Endothelial cell of umbilical vein (primary cell): ENCODE measurements around the gene TMEM164. TPM values are rescaled to one million over a fixed set of nuclear protein-coding genes. Genes with fewer than 3 reads are reported as not detected.

Experiments used
- BruUV-seq: library from RNA; stranded (reverse); fragments of 400-500 nt; replicated peaks from 2 replicates; lab custom pipeline; 2021; lab: Mats Ljungman, UMichigan
- CTCF ChIA-PET: fragments of 300-600, 350-600 bp; sonication (Branson Sonifier 250); formaldehyde crosslinking; loops from one replicate; lab custom pipeline; 2021; ENCODE audit warnings: antibody characterized with exemption, inconsistent platforms; lab: Charles Lee
- POLR2A ChIA-PET: fragments of 300-600, 350-600 bp; sonication (Branson Sonifier 250); formaldehyde crosslinking; loops from one replicate; lab custom pipeline; 2021; ENCODE audit warnings: antibody characterized with exemption, inconsistent platforms; lab: Charles Lee
- DNase-seq: peaks from one replicate; pipeline ENCODE4 v3.0.0-alpha.2; 2011; ENCODE audit warnings: low read depth, low spot score
- FAIRE-seq: peaks from 2 replicates; lab custom pipeline; 2011; peaks lifted over from hg19 to GRCh38; lab: Jason Lieb, UNC
- H2AFZ ChIP-seq: 2 replicates; pipeline ENCODE4 v1.6.0; 2012; ENCODE audit warnings: low read depth, low read length, control low read depth, inconsistent platforms
- H3K27ac ChIP-seq: 2 replicates; pipeline ENCODE4 v1.5.1; 2011; ENCODE audit warnings: low read depth, mild to moderate bottlenecking, control low read depth, low read length, moderate library complexity; ENCODE audit not compliant: insufficient read depth
- H3K27me3 ChIP-seq, 2 experiments: 2 replicates each; pipeline versions ENCODE4 v1.6.0 to v1.6.1; 2011; ENCODE audit warnings: low read length in 2 of 2, mixed read lengths in 1 of 2; ENCODE audit not compliant: control insufficient read depth in 2 of 2, insufficient read depth in 2 of 2
- H3K36me3 ChIP-seq, 2 experiments: 2 replicates in 1 of 2; 3 replicates in 1 of 2; pipeline ENCODE4 v1.5.1; 2011; ENCODE audit warnings: low read length in 2 of 2, mild to moderate bottlenecking in 1 of 2, moderate library complexity in 1 of 2; ENCODE audit not compliant: control insufficient read depth in 2 of 2, insufficient read depth in 2 of 2; ENCODE audit errors: extremely low read depth in 1 of 2
- H3K4me1 ChIP-seq: 3 replicates; pipeline ENCODE4 v1.5.1; 2011; ENCODE audit warnings: mild to moderate bottlenecking, low read length; ENCODE audit not compliant: control insufficient read depth, insufficient read depth; ENCODE audit errors: extremely low read depth
- H3K4me2 ChIP-seq: 2 replicates; pipeline ENCODE4 v1.6.1; 2011; ENCODE audit warnings: low read length, control low read depth, mixed read lengths; ENCODE audit not compliant: insufficient read depth
- H3K4me3 ChIP-seq, 3 experiments: fragments of 200-600 bp in 1 of 3; sonication (generic), shearing (Covaris generic) in 1 of 3; replicated peaks in 1 of 3; 2 replicates each; pipeline ENCODE4 v1.5.1; 2011 to 2016; ENCODE audit warnings: control low read depth in 3 of 3, low read length in 3 of 3, mild to moderate bottlenecking in 2 of 3, inconsistent platforms in 1 of 3, low read depth in 1 of 3, moderate library complexity in 1 of 3; ENCODE audit not compliant: insufficient read depth in 1 of 3
- H3K79me2 ChIP-seq: 2 replicates; pipeline ENCODE4 v1.6.0; 2012; ENCODE audit warnings: low read length, inconsistent platforms; ENCODE audit not compliant: control insufficient read depth, insufficient read depth
- H3K9ac ChIP-seq: replicated peaks from 2 replicates; pipeline ENCODE3; 2011; ENCODE audit warnings: low read length, control low read depth; ENCODE audit not compliant: insufficient read depth; ENCODE audit errors: extremely low read depth
- H3K9me1 ChIP-seq: replicated peaks from 3 replicates; pipeline ENCODE4 v1.6.0; 2011; ENCODE audit warnings: mild to moderate bottlenecking, low read length; ENCODE audit not compliant: control insufficient read depth, insufficient read depth; ENCODE audit errors: extremely low read depth
- H3K9me3 ChIP-seq: replicated peaks from 2 replicates; pipeline ENCODE4 v1.5.1; 2012; ENCODE audit warnings: low read length, inconsistent platforms; ENCODE audit not compliant: control insufficient read depth, insufficient read depth
- H4K20me1 ChIP-seq: replicated peaks from 2 replicates; pipeline ENCODE3; 2011; ENCODE audit warnings: mild to moderate bottlenecking, low read length; ENCODE audit not compliant: control insufficient read depth, insufficient read depth; ENCODE audit errors: extremely low read depth
- CTCF ChIP-seq, 2 donors: IDR thresholded peaks; 1 replicate in 1 of 2; 2 replicates in 1 of 2; pipeline ENCODE4 v1.5.1; 2011; ENCODE audit warnings: low read length in 2 of 2, mild to moderate bottlenecking in 2 of 2, moderate library complexity in 2 of 2, control low read depth in 1 of 2, inconsistent platforms in 1 of 2, low read depth in 1 of 2; ENCODE audit not compliant: insufficient read depth in 1 of 2; ENCODE audit errors: extremely low read depth in 1 of 2
- EZH2 ChIP-seq: IDR thresholded peaks from 2 replicates; pipeline ENCODE4 v1.6.1; 2012; ENCODE audit warnings: borderline replicate concordance, low read depth, mild to moderate bottlenecking, moderate library complexity, low read length, inconsistent platforms; ENCODE audit not compliant: severe bottlenecking
- FOS ChIP-seq: IDR thresholded peaks from 2 replicates; pipeline ENCODE4 v1.6.1; 2011; ENCODE audit warnings: mild to moderate bottlenecking, low read length, moderate library complexity, borderline replicate concordance; ENCODE audit not compliant: insufficient read depth
- GATA2 ChIP-seq: IDR thresholded peaks from 2 replicates; pipeline ENCODE4 v1.7.0; 2011; ENCODE audit warnings: low read depth, mild to moderate bottlenecking, moderate library complexity, mixed read lengths, low read length; ENCODE audit not compliant: insufficient read length, insufficient read depth
- JUN ChIP-seq: IDR thresholded peaks from 2 replicates; pipeline ENCODE4 v1.6.1; 2011; ENCODE audit warnings: borderline replicate concordance, low read depth; ENCODE audit not compliant: insufficient read length, insufficient read depth
- MAX ChIP-seq: IDR thresholded peaks from 2 replicates; pipeline ENCODE4 v1.6.1; 2011; ENCODE audit not compliant: insufficient read depth, insufficient read length
- MYC ChIP-seq: IDR thresholded peaks from one replicate; pipeline ENCODE4 v1.6.1; 2011; ENCODE audit warnings: mild to moderate bottlenecking, low read depth, low read length
- POLR2A ChIP-seq: IDR thresholded peaks from 2 replicates; pipeline ENCODE4 v1.6.1; 2012; ENCODE audit warnings: low read depth, mild to moderate bottlenecking, control low read depth, low read length
- POLR2AphosphoS5 ChIP-seq: IDR thresholded peaks from 2 replicates; pipeline ENCODE4 v1.6.1; 2012; ENCODE audit warnings: low read depth, mild to moderate bottlenecking, control low read depth, low read length, moderate library complexity; ENCODE audit not compliant: insufficient read depth
- dilution Hi-C: fragments of 300-500 bp; cut with MboI; formaldehyde crosslinking; loops from one replicate; pipeline ENCODE4 v1.15.0; 2019; ENCODE audit warnings: low sequenced_read_pairs; ENCODE audit not compliant: extremely low pct_ligation_motif_present
- intact Hi-C: fragments of 100-400 bp; cut with micrococcal nuclease; formaldehyde crosslinking; loops from one replicate; pipeline ENCODE4 v1.10.0; 2022
- polyA plus RNA-seq, 4 experiments: library from polyadenylated mRNA; depleted of rRNA in 3 of 4; stranded (reverse) in 3 of 4; unstranded in 1 of 4; fragments of >200 nt; gene quantifications; 2 replicates each; pipeline versions ENCODE4 v1.2.1 to v1.2.3, GENCODE V29; 2011 to 2012; ENCODE audit warnings: missing spikeins in 1 of 4
- total RNA-seq: library from RNA; stranded (reverse); gene quantifications from 2 replicates; pipeline ENCODE4 v1.2.3, GENCODE V29; 2021

The TMEM164 gene
- total and polyA plus RNA-seq, 2 donors (not counting 3 experiments of a cell fraction or from before 2014, with no cell fraction given), result 12.8 to 22.2 TPM

DNA sequence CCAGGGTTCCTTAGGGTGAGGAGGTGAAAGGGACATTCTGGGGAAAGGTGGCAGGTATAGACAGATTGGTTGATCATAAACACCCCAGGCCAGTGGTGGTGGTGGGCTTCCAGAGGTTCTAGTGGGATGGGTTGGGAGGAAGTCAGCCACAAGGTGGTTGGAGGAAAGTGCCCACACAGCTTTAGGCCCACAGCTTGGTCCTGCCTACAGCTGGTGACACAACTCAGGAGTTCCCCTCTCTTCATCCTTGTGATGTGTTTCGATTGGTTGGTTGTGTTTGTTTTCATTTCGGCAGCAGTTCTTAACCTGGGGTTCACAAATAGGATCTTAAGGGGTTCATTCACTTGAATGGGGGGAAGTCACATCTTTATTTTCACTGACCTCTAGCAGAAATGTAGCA, 157.0 kb downstream of the TMEM164 start:
- H3K4me1 ChIP-seq, result peaks cover 10% of the 10 kb centered on the region
- intact Hi-C loops, result loop anchor here (1.0 to 5.0 kb wide), 4 partner anchors 157 to 687 kb away; no protein-coding TSS in a partner anchor

More for the DNA sequence above, 157.0 kb downstream of the TMEM164 start:
- TF ChIP-seq CTCF (IDR thresholded peaks at IDR 0.05; ENCODE audit: extremely low read depth in 1 of 2, insufficient read depth in 1 of 2, low read depth in 1 of 2, low read length in 2 of 2), result no peak
- no peak for TF ChIP-seq EZH2
- TF ChIP-seq POLR2A, result no peak
- no peak for TF ChIP-seq POLR2AphosphoS5
- no peak for TF ChIP-seq FOS
- TF ChIP-seq JUN, result no peak
- TF ChIP-seq MAX, result no peak
- TF ChIP-seq MYC, result no peak
- no peak for TF ChIP-seq GATA2
- FAIRE-seq (no peak), DNase-seq (no peak)
- H3K27ac ChIP-seq, result no peak overlapping the region
- H3K27me3 ChIP-seq, result no peaks in the 10 kb centered on the region
- ChIA-PET POLR2A (no interaction called here), CTCF (interaction anchor here (1.1 to 10.2 kb wide), 17 partner anchors 13 to 260 kb away, joined by 3 to 286 read pairs (median 6); partner anchors contain the start of genes AMMECR1 and RTL9)
- H3K79me2 ChIP-seq, result no peaks in the 10 kb centered on the region
- H3K9me3 ChIP-seq, result no peaks in the 10 kb centered on the region
- H3K4me2 ChIP-seq, result no peak overlapping the region
- H3K9me1 ChIP-seq, result no peaks in the 10 kb centered on the region
- no peaks in the 10 kb centered on the region for H4K20me1 ChIP-seq
- H3K9ac ChIP-seq, result no peak overlapping the region
- no peak overlapping the region for H2AFZ ChIP-seq
- BruUV-seq, result no TSS peak
- dilution Hi-C loops, result loop anchor here (10.0 kb wide), 1 partner anchor 255 kb away; no protein-coding TSS in a partner anchor
- H3K4me3 ChIP-seq, result no peak overlapping the region
- no peaks in the 10 kb centered on the region for H3K36me3 ChIP-seq
